HK-2 (cell line): ENCODE data around the gene BDKRB2.

Source experiments
- DNase-seq: peaks from one replicate; pipeline ENCODE4 v3.0.0-alpha.2; 2018; ENCODE audit not compliant: unreplicated experiment

The BDKRB2 gene

GRCh38 chr14:96252323-96252998, 47.8 kb downstream of the BDKRB2 start:
- no peak for DNase-seq

- peak; percentile 50 for DNase-seq
These were observed 48.4 kb downstream of the BDKRB2 start for GRCh38 chr14:96252999-96253539.

- no peak for DNase-seq
These were observed 50.0 kb downstream of the BDKRB2 start for GRCh38 chr14:96254687-96255086.

GRCh38 chr14:96255501-96256366, 51.1 kb downstream of the BDKRB2 start, which contains the start of gene BDKRB1:
Gene BDKRB1, plus strand, starts transcription at chr14:96256210. Its CDS starts 7,473 bp downstream, at chr14:96263683.
- DNase-seq: no peak

- no peak for DNase-seq
These were observed 51.8 kb downstream of the BDKRB2 start for GRCh38 chr14:96256407-96256806.

GRCh38 chr14:96257056-96257455, 52.4 kb downstream of the BDKRB2 start:
- DNase-seq: no peak

- DNase-seq: no peak
These were observed 53.3 kb downstream of the BDKRB2 start for GRCh38 chr14:96257900-96258299.

GRCh38 chr14:96260341-96260821, 55.7 kb downstream of the BDKRB2 start:
- no peak for DNase-seq

- no peak for DNase-seq
These were observed 56.4 kb downstream of the BDKRB2 start for GRCh38 chr14:96261053-96261452.

GRCh38 chr14:96261772-96262655, 57.4 kb downstream of the BDKRB2 start:
- no peak for DNase-seq

GRCh38 chr14:96263347-96264199, 58.9 kb downstream of the BDKRB2 start:
- no peak for DNase-seq

GRCh38 chr14:96264200-96264553, 59.5 kb downstream of the BDKRB2 start:
- no peak for DNase-seq

GRCh38 chr14:96264853-96265252, 60.2 kb downstream of the BDKRB2 start:
- no peak for DNase-seq

- no peak for DNase-seq
These were observed 60.9 kb downstream of the BDKRB2 start for GRCh38 chr14:96265383-96266095.

- DNase-seq: no peak
These were observed 62.7 kb downstream of the BDKRB2 start for GRCh38 chr14:96267336-96267735.

GRCh38 chr14:96267916-96268315, 63.3 kb downstream of the BDKRB2 start:
- DNase-seq: no peak

GRCh38 chr14:96268431-96269358, 64.1 kb downstream of the BDKRB2 start:
- peak; percentile 72 for DNase-seq

- no peak for DNase-seq
These were observed 64.7 kb downstream of the BDKRB2 start for GRCh38 chr14:96269359-96269710.
